ENCODE results near the gene TRIM72.
"Not testable (repeated sequence)": the region's sequence is repeated elsewhere in the genome, so short reads cannot be mapped to it uniquely, and the experiment has no call there.

Gene TRIM72

GRCh38 chr16:31262084-31262483, 48.2 kb downstream of the TRIM72 start:
- DNase-seq = no peak

DNA sequence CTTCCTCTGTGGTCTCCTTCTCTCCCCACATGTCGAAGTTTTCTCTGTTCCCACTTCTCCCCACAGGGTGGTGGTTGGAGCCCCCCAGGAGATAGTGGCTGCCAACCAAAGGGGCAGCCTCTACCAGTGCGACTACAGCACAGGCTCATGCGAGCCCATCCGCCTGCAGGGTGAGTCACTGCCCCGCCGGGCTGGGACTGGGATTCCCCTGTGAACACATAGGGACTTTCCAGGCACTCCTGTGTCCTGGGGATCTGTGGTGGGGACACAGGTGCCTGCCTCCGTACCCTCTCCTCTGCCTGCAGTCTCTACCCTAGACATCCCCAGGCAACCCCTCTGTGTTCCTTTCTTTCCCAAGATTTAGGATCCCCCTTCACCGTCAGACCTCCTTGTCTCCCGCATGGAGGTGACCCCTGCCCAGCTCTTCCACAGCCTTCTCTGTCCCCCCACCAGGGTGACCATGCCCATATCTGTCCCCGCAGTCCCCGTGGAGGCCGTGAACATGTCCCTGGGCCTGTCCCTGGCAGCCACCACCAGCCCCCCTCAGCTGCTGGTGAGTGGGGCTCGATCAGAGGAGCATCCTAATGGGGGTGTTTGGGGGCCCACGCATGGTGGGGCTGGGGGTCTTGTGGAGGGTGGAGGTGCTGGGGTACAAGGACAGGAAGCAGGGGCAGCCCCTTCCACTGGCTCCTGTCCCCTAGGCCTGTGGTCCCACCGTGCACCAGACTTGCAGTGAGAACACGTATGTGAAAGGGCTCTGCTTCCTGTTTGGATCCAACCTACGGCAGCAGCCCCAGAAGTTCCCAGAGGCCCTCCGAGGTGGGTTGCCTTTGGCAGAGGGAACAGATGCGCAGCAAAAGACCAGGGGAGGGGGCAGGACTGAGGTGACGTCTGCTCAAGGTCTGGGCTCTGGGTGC, 51.7 kb downstream of the TRIM72 start:
- DNase-seq = no peak

DNA sequence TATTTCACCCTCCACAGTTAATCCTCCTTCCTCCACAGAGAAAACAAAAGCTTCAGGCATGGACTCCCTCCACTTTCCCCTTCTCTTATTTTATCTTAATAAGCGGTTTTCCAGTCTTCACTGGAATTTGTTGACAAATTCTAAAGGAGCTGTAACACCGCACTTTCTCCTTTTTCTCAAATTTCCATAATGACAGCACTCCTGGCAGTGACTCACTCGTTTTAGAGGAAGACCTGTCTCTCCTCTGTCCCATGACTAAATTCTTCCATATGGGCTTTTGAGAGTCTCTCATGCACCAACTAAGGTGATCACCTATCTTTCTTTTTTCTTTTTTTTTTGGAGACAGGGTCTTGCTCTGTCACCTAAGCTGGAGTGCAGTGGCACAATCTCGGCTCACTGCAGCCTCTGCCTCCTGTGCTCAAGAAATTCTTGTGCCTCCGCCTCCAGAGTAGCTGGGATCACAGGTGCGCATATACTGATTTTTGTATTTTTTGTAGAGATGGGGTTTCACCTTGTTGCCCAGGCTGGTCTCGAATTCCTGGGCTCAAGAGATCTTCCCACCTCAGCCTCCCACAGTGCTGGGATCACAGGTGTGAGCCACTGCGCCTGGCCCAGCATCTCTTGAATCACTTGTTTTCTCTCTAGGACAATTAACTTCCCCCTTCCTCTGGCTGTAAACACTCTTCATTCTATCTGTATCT, 53.6 kb downstream of the TRIM72 start:
- no peak for DNase-seq

GRCh38 chr16:31268033-31268365, 54.1 kb downstream of the TRIM72 start:
- no peak for DNase-seq

DNA sequence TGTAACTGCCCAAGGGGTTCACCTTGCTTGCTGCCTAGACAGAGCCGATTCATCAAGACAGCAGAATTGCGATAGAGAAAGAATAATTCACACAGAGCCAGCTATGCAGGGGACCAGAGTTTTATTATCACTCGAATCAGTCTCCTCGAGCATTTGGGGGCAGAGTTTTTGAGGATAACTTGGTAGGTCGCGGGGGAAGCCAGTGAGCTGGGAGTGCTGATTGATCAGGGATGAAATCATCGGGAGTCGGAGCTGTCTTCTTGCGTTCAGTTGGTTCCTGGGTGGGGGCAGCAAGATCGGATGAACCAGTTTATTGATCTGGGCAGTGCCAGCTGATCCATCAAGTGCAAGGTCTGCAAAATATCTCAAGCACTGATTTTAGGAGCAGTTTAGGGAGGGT, 55.0 kb downstream of the TRIM72 start:
- DNase-seq = no peak

- no peak for DNase-seq
These were observed 55.6 kb downstream of the TRIM72 start for GRCh38 chr16:31269541-31269940.

- not testable (repeated sequence) for DNase-seq
These were observed 56.1 kb downstream of the TRIM72 start for GRCh38 chr16:31269973-31270372.

- no peak for DNase-seq
These were observed 56.9 kb downstream of the TRIM72 start for GRCh38 chr16:31270795-31271194.

- no peak for DNase-seq
These were observed 57.8 kb downstream of the TRIM72 start for GRCh38 chr16:31271621-31272190.

GRCh38 chr16:31273187-31273586, 59.3 kb downstream of the TRIM72 start:
- no peak for DNase-seq

- DNase-seq = no peak
These were observed 59.8 kb downstream of the TRIM72 start for GRCh38 chr16:31273676-31274075.

DNA sequence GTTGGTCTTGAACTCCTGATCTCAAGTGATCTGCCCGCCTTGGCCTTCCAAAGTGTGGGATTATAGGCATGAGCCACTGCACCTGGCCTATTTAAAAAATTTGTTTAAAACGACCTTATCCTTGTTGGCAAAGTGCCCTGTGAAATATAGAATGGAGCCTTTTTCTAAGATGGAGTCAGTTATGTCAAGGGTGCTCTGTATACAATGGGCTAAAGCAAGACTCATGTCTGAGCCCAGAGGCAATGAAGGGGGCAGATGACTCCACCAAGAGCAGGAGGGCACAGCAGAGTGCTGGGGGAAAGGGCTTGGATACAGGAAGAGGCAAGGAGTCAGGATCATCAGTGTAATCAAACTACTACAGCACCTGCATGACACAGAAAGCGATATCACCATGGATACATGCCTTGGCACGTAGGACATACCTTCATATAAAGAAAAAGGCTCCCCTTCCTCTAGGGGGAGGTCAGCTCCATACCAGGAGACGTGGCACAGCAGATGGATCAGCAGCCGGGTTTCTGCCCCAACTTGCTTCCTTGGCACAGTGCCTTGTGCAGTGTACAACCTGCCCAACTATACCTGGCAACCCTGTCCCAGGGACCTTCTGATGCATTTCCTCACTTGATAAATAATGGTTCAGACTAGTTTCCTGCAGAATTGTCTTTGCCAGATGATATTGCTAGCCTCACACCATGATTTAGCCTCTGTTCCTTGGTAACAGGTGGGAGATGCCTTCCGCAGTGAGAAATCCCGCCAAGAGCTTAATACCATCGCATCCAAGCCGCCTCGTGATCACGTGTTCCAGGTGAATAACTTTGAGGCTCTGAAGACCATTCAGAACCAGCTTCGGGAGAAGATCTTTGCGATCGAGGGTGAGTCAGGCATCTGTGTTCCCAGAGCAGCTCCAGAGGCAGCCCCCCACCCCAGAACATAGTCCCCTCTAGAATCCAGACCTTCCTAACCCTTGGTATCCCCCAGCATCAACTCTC, 61.2 kb downstream of the TRIM72 start:
- DNase-seq = no peak

DNA sequence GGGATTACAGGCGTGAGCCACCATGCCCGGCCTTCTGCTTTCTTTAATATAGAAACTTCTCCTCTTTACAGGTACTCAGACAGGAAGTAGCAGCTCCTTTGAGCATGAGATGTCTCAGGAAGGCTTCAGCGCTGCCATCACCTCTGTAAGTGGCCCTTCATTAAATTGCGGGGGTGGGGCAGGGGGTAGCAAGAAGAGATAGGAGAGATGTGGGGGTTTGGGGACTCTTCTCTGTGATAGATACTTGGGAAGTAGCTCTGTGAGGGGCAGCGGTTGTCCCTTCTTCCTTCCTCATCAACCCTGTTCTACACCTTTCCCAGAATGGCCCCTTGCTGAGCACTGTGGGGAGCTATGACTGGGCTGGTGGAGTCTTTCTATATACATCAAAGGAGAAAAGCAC, 62.7 kb downstream of the TRIM72 start:
- no peak for DNase-seq

DNA sequence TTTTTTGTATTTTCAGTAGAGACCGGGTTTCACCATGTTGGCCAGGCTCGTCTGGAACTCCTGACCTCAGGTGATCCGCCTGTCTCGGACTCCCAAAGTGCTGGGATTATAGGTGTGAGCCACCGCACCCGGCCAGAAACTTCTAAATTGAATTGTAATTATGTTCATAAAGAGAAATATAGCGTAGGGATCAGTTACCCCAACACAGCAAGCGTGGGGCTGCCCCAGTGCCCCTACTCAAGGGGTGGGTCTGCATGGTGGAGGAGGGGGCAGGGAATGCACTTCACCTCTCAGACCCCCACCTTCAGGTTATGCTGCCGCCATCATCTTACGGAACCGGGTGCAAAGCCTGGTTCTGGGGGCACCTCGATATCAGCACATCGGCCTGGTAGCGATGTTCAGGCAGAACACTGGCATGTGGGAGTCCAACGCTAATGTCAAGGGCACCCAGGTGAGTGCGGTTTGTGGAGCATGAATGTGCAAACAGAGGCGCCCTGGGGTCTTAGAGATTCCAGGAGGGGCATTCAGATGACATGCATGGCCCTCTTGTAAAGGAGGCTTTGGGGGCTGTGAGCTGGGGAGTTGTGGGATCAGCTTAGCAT, 63.8 kb downstream of the TRIM72 start:
- no peak for DNase-seq

DNA sequence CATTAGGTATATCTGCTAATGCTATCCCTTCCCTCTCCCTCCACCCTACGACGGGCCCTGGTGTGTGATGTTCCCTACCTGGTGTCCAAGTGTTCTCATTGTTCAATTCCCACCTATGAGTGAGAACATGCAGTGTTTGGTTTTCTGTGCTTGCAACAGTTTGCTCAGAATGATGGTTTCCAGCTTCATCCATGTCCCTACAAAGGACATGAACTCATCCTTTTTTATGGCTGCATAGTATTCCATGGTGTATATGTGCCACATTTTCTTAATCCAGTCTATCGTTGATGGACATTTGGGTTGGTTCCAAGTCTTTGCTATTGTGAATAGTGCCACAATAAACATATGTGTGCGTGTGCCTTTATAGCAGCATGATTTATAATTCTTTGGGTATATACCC, 64.9 kb downstream of the TRIM72 start:
- DNase-seq = not testable (repeated sequence)

Data from NCI-H524 treated with DMSO at 0.1 percent for 48 hours (cell line).